Breast epithelium (tissue), 4 donors: ENCODE results near the gene OR6C2. TPM values are rescaled to one million over a fixed set of nuclear protein-coding genes. Genes with fewer than 3 reads are reported as not detected.

Experiments used
- DNase-seq, 2 donors: peaks; one replicate each; pipeline ENCODE4 v3.0.0-alpha.2; 2019; ENCODE audit warnings: low spot score in 2 of 2
- H3K27ac ChIP-seq, 2 donors: fragments of 200-600 bp; sonication (generic) in 1 of 2; one replicate each; pipeline ENCODE4 v1.5.1; 2016 to 2019; ENCODE audit warnings: mild to moderate bottlenecking in 1 of 2
- H3K27me3 ChIP-seq, 2 donors: fragments of 200-600 bp; sonication (generic) in 1 of 2; one replicate each; pipeline versions ENCODE4 v1.5.1 to v1.6.0; 2017 to 2019; ENCODE audit warnings: control low read depth in 1 of 2, mild to moderate bottlenecking in 1 of 2
- H3K36me3 ChIP-seq: fragments of 200-600 bp; one replicate; pipeline ENCODE4 v1.5.1; 2019
- H3K4me1 ChIP-seq, 2 donors: fragments of 200-600 bp; sonication (generic); one replicate each; pipeline ENCODE4 v1.5.1; 2016 to 2019; ENCODE audit warnings: control low read depth in 1 of 2
- H3K4me3 ChIP-seq, 3 donors: fragments of 200-600 bp; sonication (generic); 1 replicate in 2 of 3; 2 replicates in 1 of 3; pipeline ENCODE4 v1.5.1; 2016 to 2019; ENCODE audit warnings: mild to moderate bottlenecking in 3 of 3, moderate library complexity in 2 of 3
- H3K9me3 ChIP-seq, 2 donors: fragments of 200-600 bp; sonication (generic) in 1 of 2; one replicate each; pipeline ENCODE4 v1.5.1; 2016 to 2019; ENCODE audit warnings: control low read depth in 1 of 2
- POLR2A ChIP-seq: fragments of 450-650 bp; IDR thresholded peaks from one replicate; pipeline ENCODE4 v1.6.1; 2016; ENCODE audit warnings: antibody characterized with exemption, mild to moderate bottlenecking, moderate library complexity
- POLR2AphosphoS5 ChIP-seq, 3 donors: sonication (generic); formaldehyde crosslinking; IDR thresholded peaks; one replicate each; pipeline ENCODE4 v1.6.1; 2017; ENCODE audit warnings: antibody characterized with exemption in 3 of 3
- intact Hi-C: fragments of 100-400 bp; cut with DNase I; formaldehyde crosslinking; loops from one replicate; pipeline ENCODE4 v1.15.1; 2023; ENCODE audit warnings: low total_unique reads
- total RNA-seq, 3 donors: library from RNA; depleted of rRNA; stranded (reverse); fragments of >200 nt; gene quantifications; one replicate each; pipeline ENCODE4 v1.1.0, GENCODE V29; 2016
- TF ChIP-seq, protein P1 (sequence below), 3 donors: fragments of 450-650 bp; IDR thresholded peaks; one replicate each; pipeline ENCODE4 v1.5.1; 2016 to 2017; ENCODE audit warnings: antibody characterized with exemption in 3 of 3, mild to moderate bottlenecking in 3 of 3, moderate library complexity in 3 of 3

Gene OR6C2
- total RNA-seq, 3 donors from 2014 or later: not detected

DNA sequence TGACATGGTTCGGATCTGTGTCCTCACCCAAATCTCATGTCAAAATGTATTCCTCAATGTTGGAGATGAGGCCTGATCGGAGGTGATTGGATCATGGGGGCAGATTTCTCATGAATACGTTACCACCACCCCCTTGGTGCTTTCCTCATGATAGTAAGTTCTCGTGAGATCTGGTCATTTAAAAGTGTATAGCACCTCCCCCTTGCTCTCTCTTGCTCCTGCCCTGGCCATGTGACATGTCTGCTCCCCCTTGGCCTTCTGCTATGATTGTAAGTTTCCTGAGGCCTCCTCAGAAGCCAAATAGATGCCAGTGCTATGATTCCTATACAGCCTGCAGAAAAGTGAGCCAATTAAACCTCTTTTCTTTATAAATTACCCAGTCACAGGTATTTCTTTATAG is 55.4 kb downstream of the OR6C2 start:
- H3K36me3 ChIP-seq: no peaks in the 10 kb centered on the region
- DNase-seq: no peak
- intact Hi-C loops: no loop called here
- TF ChIP-seq, protein P1, sequence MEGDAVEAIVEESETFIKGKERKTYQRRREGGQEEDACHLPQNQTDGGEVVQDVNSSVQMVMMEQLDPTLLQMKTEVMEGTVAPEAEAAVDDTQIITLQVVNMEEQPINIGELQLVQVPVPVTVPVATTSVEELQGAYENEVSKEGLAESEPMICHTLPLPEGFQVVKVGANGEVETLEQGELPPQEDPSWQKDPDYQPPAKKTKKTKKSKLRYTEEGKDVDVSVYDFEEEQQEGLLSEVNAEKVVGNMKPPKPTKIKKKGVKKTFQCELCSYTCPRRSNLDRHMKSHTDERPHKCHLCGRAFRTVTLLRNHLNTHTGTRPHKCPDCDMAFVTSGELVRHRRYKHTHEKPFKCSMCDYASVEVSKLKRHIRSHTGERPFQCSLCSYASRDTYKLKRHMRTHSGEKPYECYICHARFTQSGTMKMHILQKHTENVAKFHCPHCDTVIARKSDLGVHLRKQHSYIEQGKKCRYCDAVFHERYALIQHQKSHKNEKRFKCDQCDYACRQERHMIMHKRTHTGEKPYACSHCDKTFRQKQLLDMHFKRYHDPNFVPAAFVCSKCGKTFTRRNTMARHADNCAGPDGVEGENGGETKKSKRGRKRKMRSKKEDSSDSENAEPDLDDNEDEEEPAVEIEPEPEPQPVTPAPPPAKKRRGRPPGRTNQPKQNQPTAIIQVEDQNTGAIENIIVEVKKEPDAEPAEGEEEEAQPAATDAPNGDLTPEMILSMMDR (IDR thresholded peaks at IDR 0.05): no peak
- TF ChIP-seq POLR2AphosphoS5 (IDR thresholded peaks at IDR 0.05) (no peak), POLR2A (no peak)
- H3K27ac ChIP-seq: no peak overlapping the region
- no peaks in the 10 kb centered on the region for H3K27me3 ChIP-seq
- no peaks in the 10 kb centered on the region for H3K9me3 ChIP-seq
- H3K4me3 ChIP-seq: no peak overlapping the region
- no peaks in the 10 kb centered on the region for H3K4me1 ChIP-seq

DNA sequence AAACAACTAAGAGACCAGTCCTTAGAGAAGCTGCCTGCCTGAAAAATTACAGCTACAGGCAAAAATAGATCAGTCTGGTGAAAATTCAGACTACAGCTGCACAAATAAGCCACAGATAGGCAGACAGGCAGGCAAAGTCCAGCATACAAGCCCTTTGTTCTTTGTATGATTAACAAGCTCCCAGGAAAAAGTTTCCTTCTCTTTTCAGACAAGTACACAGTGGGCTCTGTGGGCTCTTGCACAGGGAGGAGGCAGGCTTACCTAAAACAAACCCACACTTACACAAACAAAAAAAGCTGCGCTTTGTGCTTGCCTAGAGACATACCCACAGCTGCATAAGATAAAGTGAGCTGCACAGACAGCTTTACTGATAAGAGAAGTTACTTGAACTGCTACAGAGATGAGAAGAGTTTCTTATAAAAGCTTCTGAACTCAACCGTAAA is 56.0 kb downstream of the OR6C2 start:
- Histone ChIP-seq H3K9me3 (no peaks in the 10 kb centered on the region), H3K27me3 (no peaks in the 10 kb centered on the region), H3K27ac (no peak overlapping the region), H3K4me1 (no peaks in the 10 kb centered on the region), H3K36me3 (no peaks in the 10 kb centered on the region), H3K4me3 (no peak overlapping the region)
- intact Hi-C loops: no loop called here
- no peak for DNase-seq
- TF ChIP-seq POLR2AphosphoS5 (IDR thresholded peaks at IDR 0.05) (no peak), POLR2A (no peak)
- TF ChIP-seq, protein P1 (IDR thresholded peaks at IDR 0.05): no peak

DNA sequence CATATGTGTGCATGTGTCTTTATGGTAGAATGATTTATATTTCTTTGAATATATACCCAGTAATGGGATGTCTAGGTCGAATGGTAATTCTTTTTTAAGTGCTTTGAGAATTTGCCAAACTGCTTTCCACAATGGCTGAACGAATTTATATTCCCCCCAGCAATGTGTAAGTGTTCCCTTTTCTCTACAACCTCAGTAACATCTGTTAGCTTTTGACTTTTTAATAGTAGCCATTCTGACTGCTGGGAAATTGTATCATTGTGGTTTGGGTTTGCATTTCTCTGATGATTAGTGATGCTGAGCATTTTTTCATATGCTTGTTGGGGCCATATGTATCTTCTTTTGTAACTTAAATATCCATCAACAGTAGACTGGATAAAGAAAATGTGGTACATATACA is 57.7 kb downstream of the OR6C2 start:
- Histone ChIP-seq H3K4me3 (no peak overlapping the region), H3K36me3 (no peaks in the 10 kb centered on the region), H3K27ac (no peak overlapping the region), H3K27me3 (no peaks in the 10 kb centered on the region), H3K9me3 (no peaks in the 10 kb centered on the region), H3K4me1 (no peaks in the 10 kb centered on the region)
- intact Hi-C loops: no loop called here
- TF ChIP-seq POLR2A: no peak
- TF ChIP-seq, protein P1 (IDR thresholded peaks at IDR 0.05): no peak
- TF ChIP-seq POLR2AphosphoS5 (IDR thresholded peaks at IDR 0.05): no peak
- no peak for DNase-seq

Other genes with a start within 250 kb of the OR6C2 start
- gene OR10A7, start 223.1 kb upstream of the OR6C2 start, total RNA-seq: not detected
- gene OR6C74, start 199.5 kb upstream of the OR6C2 start, total RNA-seq: not detected
- gene OR6C6, start 147.5 kb upstream of the OR6C2 start, total RNA-seq: not detected
- gene OR6C1, start 129.7 kb upstream of the OR6C2 start, total RNA-seq: not detected
- gene OR6C3, start 113.3 kb upstream of the OR6C2 start, total RNA-seq: not detected
- not detected for gene OR6C75, start 81.1 kb upstream of the OR6C2 start, total RNA-seq
- gene OR6C65, start 43.5 kb upstream of the OR6C2 start, total RNA-seq: not detected
- not detected for gene OR6C76, start 17.8 kb upstream of the OR6C2 start, total RNA-seq
- not detected for gene OR6C70, start 26.1 kb downstream of the OR6C2 start, total RNA-seq
- gene OR6C68, start 48.3 kb downstream of the OR6C2 start, total RNA-seq: not detected
- not detected for gene OR6C4, start 105.5 kb downstream of the OR6C2 start, total RNA-seq
- not detected for gene OR2AP1, start 128.4 kb downstream of the OR6C2 start, total RNA-seq
- not detected for gene OR10P1, start 192.8 kb downstream of the OR6C2 start, total RNA-seq